Bronchial epithelial cell (primary cell): Measurements from ENCODE around the gene ASS1. TPM values are rescaled to one million over a fixed set of nuclear protein-coding genes. Genes with fewer than 3 reads are reported as not detected.
A peak's percentile ranks its signal among the peaks of the same experiment; 100 is the strongest.

Experiments used
- DNase-seq: peaks from one replicate; pipeline ENCODE4 v3.0.0-alpha.2; 2010; ENCODE audit warnings: low read depth
- FAIRE-seq: peaks from 2 replicates; lab custom pipeline; 2011; peaks lifted over from hg19 to GRCh38; lab: Jason Lieb, UNC
- H3K27me3 ChIP-seq: 2 replicates; pipeline ENCODE4 v1.5.1; 2011; ENCODE audit warnings: low read length; ENCODE audit not compliant: control insufficient read depth, insufficient read depth
- H3K36me3 ChIP-seq: 2 replicates; pipeline ENCODE4 v1.5.1; 2011; ENCODE audit warnings: low read length; ENCODE audit not compliant: control insufficient read depth, insufficient read depth
- H3K4me3 ChIP-seq: 2 replicates; pipeline ENCODE4 v1.5.1; 2011; ENCODE audit warnings: mild to moderate bottlenecking, low read depth, low read length, control low read depth
- CTCF ChIP-seq: IDR thresholded peaks from 2 replicates; pipeline ENCODE4 v1.5.1; 2011; ENCODE audit warnings: mild to moderate bottlenecking, moderate library complexity, low read length, control low read depth, inconsistent platforms; ENCODE audit not compliant: insufficient read depth, severe bottlenecking
- total RNA-seq: library from RNA; depleted of rRNA; stranded (reverse); fragments of >200 nt; gene quantifications from 2 replicates; pipeline ENCODE4 v1.2.1, GENCODE V29; 2014

ASS1 gene
- total RNA-seq, 1 donor from 2014 or later = 415 TPM

- Histone ChIP-seq H3K36me3 (no peaks in the 10 kb centered on the region), H3K4me3 (peak overlapping the region; percentile 62), H3K27me3 (no peaks in the 10 kb centered on the region)
- no peak for TF ChIP-seq CTCF
- FAIRE-seq = no peak
- peak; percentile 74 for DNase-seq
Measured at GRCh38 chr9:130446101-130446861, 1.5 kb downstream of the ASS1 start.

GRCh38 chr9:130447193-130447816, 2.5 kb downstream of the ASS1 start:
- no peak for DNase-seq
- FAIRE-seq = no peak
- Histone ChIP-seq H3K36me3 (no peaks in the 10 kb centered on the region), H3K27me3 (no peaks in the 10 kb centered on the region), H3K4me3 (no peak overlapping the region)
- TF ChIP-seq CTCF = no peak

GRCh38 chr9:130448035-130448624, 3.4 kb downstream of the ASS1 start:
- Histone ChIP-seq H3K4me3 (no peak overlapping the region), H3K36me3 (no peaks in the 10 kb centered on the region), H3K27me3 (no peaks in the 10 kb centered on the region)
- DNase-seq (peak; percentile 13), FAIRE-seq (peak; percentile 55)
- no peak for TF ChIP-seq CTCF

GRCh38 chr9:130448771-130449603, 4.2 kb downstream of the ASS1 start:
- no peak for TF ChIP-seq CTCF
- H3K4me3 ChIP-seq = no peak overlapping the region
- DNase-seq (no peak), FAIRE-seq (no peak)
- H3K27me3 ChIP-seq = no peaks in the 10 kb centered on the region
- H3K36me3 ChIP-seq = no peaks in the 10 kb centered on the region

GRCh38 chr9:130450344-130451003, 5.7 kb downstream of the ASS1 start:
- no peaks in the 10 kb centered on the region for H3K36me3 ChIP-seq
- no peak for DNase-seq
- no peaks in the 10 kb centered on the region for H3K27me3 ChIP-seq
- TF ChIP-seq CTCF = no peak
- FAIRE-seq = peak; percentile 23
- H3K4me3 ChIP-seq = no peak overlapping the region
